ENCODE measurements around the gene YEATS2.

YEATS2 gene

DNA sequence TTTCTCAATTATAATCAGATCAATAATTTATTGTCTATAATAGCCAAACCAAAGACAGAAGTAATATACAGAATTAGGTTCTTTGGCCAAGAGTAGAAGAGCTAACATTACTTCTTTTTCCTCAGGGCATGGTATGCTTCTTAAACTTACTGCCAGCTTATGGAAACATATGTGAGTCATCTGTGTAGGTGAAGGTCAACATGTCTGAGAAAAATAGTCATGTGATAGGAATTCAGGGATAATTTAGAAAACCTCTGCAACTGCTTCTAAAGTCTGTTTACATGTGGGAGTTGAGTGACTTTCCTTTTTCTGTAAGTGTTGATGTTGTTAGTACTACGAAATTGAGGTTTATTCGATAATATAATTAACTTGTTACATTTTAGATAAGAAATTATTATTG lies 147.0 kb downstream of the YEATS2 start:
- DNase-seq, result peak; percentile 50 to 54

GRCh38 chr3:183845090-183845489 lies 147.5 kb downstream of the YEATS2 start:
- DNase-seq, result no peak

- DNase-seq, result peak; percentile 42 to 59
Observed at GRCh38 chr3:183845608-183846288, 148.2 kb downstream of the YEATS2 start.

DNA sequence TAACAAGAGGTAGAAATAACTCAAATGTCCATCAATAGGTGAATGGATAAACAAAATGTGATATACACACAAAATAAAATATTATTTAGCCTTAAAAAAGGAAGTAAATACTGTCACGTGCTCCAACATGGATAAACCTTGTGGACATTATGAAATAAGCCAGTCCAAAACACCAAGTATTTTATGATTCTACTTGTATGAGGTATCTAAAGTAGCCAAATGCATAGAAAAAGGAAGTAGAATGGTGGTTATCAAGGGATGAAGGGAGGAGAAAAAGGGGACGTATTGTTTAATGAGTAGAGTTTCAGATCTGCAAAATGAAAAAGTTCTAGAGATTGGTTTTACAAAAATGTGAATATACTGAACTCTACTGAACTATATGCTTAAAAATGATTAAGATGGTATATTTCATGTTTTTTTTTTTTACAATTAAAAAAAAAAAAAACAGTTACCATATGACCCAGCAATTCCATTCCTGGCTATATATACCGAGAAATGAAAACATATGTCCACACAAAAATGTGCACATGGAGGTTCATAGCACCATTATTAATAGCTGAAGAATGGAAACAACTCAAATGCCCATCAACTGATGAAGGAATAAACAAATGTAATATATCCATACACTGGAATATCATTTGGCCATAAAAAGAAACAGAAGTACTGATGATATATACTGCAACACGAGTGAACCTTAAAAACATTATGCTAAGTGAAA lies 156.9 kb downstream of the YEATS2 start:
- peak in 1 of 2 donors; percentile 55 for DNase-seq

GRCh38 chr3:183857863-183858262 lies 160.3 kb downstream of the YEATS2 start:
- DNase-seq, result no peak
